Measurements from ENCODE around the gene DBNDD1.

The DBNDD1 gene

GRCh38 chr16:90050969-90051368, 31.7 kb upstream of the DBNDD1 start:
- DNase-seq (ENCODE audit: low read depth), result no peak
- no peak overlapping the region for H3K4me3 ChIP-seq (replicated peaks; ENCODE audit: low read depth, low read length)
- TF ChIP-seq CTCF (IDR thresholded peaks at IDR 0.05; ENCODE audit: low read length, missing control alignments), result no peak

- no peak for DNase-seq (ENCODE audit: low read depth)
- no peak for TF ChIP-seq CTCF (IDR thresholded peaks at IDR 0.05; ENCODE audit: low read length, missing control alignments)
- H3K4me3 ChIP-seq (replicated peaks; ENCODE audit: low read depth, low read length), result no peak overlapping the region
These were observed 29.6 kb upstream of the DBNDD1 start for GRCh38 chr16:90048737-90049330.

GRCh38 chr16:90048347-90048722, 29.1 kb upstream of the DBNDD1 start:
- no peak overlapping the region for H3K4me3 ChIP-seq (replicated peaks; ENCODE audit: low read depth, low read length)
- no peak for DNase-seq (ENCODE audit: low read depth)
- no peak for TF ChIP-seq CTCF (IDR thresholded peaks at IDR 0.05; ENCODE audit: low read length, missing control alignments)

- no peak for DNase-seq (ENCODE audit: low read depth)
- TF ChIP-seq CTCF (IDR thresholded peaks at IDR 0.05; ENCODE audit: low read length, missing control alignments), result no peak
- H3K4me3 ChIP-seq (replicated peaks; ENCODE audit: low read depth, low read length), result peak overlapping the region; percentile 30
These were observed 28.6 kb upstream of the DBNDD1 start for GRCh38 chr16:90047714-90048346.

- DNase-seq (ENCODE audit: low read depth), result peak; percentile 72
- peak overlapping the region; percentile 30 for H3K4me3 ChIP-seq (replicated peaks; ENCODE audit: low read depth, low read length)
- no peak for TF ChIP-seq CTCF (IDR thresholded peaks at IDR 0.05; ENCODE audit: low read length, missing control alignments)
These were observed 27.9 kb upstream of the DBNDD1 start for GRCh38 chr16:90046971-90047713.

GRCh38 chr16:90046122-90046970, 27.1 kb upstream of the DBNDD1 start:
- DNase-seq (ENCODE audit: low read depth), result no peak
- H3K4me3 ChIP-seq (replicated peaks; ENCODE audit: low read depth, low read length), result peak overlapping the region; percentile 5

More at GRCh38 chr16:90046122-90046970, 27.1 kb upstream of the DBNDD1 start:
- TF ChIP-seq CTCF (IDR thresholded peaks at IDR 0.05; ENCODE audit: low read length, missing control alignments), result no peak

All from fibroblast of pulmonary artery (primary cell).